ENCODE data around the gene POLN. TPM values are rescaled to one million over a fixed set of nuclear protein-coding genes. Genes with fewer than 3 reads are reported as not detected.

The POLN gene
- polyA plus RNA-seq, 3 donors: 2.8 to 14.7 (median 5.7) TPM

DNA sequence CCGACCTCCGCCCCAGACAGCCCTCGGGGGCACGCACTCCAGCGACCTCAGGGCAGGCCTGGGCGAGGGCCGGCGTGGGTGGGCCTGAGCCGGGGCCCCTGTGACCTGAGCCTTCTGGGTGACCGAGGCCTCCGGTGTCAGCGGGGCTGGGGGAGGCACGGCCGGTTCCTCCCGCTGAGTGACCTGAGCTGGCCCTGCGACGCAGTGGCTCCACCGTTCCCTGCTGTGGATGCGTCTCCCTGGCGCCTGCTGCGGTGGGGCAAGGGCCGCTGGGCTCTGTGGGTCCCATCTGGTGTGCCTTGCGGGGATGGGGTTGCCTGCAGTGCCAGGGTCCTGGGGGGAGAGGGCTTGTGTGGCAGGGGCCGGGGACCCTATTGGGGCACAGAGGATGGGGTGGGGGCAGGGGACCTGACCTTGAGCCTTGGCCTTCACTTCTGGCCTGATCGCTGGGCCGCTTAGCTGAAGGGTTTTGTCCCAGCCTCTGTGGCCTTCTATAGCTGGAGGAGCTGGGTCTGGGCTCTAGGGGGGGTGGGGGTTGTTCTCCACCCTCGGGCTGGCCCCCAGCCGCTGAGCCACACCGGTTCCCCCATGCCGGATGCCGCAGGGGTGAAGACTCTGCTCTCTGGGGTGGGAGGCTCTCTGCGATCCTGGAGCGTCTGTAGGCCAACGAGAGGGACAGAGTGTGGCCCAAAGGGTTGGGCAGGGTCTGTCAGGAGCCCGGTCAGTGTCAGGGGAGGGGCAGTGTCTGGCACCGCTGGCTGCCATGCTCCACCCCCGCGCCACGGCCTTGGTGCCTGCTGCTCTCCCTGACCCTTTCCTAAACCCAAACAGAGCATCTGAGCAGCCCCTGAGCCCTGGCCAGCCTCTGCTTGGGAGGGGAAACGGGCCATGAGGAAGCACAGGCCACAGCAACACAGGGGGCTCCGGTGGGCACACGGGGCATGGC is 180.5 kb downstream of the POLN start:
- H3K27ac ChIP-seq (ENCODE audit: low read depth, low read length): no peak overlapping the region
- WGBS, 3 donors: 66 to 72% (median 71%) methylated on average over 37 to 42 of the region's 42 CpGs

DNA sequence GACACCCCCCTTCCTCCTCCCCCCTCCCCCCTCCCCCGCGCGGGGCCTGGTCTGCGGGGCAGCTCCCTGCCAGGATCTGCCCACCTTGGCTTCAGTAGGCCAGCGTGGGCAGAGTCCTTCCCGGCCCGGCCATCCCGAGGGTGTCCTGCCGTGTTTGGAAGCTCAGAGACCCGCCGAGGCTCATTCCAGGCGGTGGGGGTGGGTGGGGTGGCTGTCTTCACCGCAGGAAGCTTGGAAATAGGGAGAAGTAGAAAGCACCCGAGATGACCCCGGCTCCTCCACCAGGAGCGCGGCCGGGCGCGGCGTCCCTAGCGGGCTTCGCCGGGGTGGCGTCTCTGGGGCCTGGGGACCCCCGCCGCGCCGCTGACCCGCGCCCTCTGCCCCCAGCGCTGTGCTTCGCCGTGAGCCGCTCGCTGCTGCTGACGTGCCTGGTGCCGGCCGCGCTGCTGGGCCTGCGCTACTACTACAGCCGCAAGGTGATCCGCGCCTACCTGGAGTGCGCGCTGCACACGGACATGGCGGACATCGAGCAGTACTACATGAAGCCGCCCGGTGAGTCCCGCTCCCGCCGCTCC is 181.2 kb downstream of the POLN start:
- 28 to 41% (median 38%) methylated on average over 32 to 53 of the region's 54 CpGs for WGBS, 3 donors
- H3K27ac ChIP-seq (ENCODE audit: low read depth, low read length): no peak overlapping the region

DNA sequence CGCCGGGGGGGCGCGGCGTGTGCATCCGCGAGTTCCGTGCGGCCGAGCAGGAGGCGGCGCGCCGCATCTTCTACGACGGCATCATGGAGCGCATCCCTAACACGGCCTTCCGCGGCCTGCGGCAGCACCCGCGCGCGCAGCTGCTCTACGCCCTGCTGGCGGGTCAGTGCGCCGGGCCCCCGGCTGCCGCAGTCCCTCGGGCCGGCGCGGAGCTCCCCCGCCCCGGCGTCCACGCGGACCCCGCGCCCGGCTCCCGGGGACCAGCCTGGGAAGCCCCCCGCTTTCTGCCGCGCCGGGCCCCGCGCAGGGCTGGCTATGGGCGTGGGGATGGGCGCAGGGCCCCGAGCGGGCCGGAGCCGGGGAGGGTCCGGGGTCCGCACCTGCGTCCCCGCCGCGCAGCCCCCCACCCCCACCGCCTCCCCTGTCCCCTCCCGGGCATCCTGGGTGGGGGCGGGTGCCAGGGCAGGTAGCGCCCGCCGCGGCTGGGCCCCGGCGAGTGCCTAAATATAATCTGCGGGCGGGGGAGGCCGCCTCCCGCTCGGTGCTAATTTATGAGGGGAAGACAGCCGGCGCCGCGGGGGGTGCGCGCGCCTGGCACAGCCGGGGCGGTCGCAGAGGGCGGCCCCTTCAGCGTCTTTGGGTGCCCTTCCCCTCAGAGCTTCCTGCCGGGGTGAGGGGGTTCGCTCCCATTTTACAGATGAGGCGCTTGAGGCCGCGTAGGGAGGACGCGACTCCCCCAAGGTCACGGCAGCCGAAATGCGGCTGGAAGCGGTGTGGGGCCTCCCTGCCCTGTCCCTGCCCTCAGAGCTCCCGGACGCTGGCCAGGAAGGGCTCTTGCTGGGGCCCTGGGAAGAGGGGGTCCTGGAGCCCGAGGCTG is 182.0 kb downstream of the POLN start:
- WGBS, 3 donors: 2 to 5% (median 3%) methylated on average over 65 to 102 of the region's 102 CpGs

DNA sequence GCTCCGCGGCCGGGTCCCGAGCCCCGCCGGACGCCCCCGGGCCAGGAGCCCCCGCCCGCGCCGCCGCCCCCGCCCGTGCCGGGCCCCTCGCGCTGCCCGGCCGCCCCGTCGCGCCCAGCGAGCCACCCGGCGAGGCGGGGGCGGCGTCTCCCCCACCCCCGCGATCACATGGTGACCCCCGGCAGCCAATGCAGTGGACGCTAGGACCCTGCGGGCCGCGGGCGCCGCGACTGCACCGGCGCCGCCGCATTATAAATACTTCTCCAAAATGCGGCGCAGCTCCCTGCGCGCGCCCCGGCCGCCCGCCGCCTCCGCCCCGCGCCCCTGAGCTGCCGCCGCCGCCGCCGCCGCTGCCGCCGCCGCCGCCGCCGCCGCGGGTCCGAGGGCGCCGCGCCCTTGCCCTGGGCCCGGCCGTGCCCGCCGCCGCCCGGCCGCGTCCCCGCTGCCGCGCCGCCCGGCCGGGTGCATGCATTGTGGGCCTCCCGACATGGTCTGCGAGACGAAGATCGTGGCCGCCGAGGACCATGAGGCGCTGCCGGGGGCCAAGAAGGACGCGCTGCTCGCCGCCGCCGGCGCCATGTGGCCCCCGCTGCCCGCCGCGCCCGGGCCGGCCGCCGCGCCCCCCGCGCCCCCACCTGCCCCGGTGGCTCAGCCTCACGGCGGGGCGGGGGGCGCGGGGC is 182.7 kb downstream of the POLN start, which contains the start of gene NAT8L:
Gene NAT8L, plus strand, starts transcription at position 282 of the 680 bp plus-strand sequence. Its CDS starts 185 bp downstream, at position 467.
- WGBS, 3 donors: 0 to 1% (median 1%) methylated on average over 22 to 117 of the region's 119 CpGs
- no peak within 1 kb of the TSS for H3K27ac ChIP-seq (ENCODE audit: low read depth, low read length)

More for the DNA sequence above, 182.0 kb downstream of the POLN start:
- H3K27ac ChIP-seq (ENCODE audit: low read depth, low read length): no peak overlapping the region

DNA sequence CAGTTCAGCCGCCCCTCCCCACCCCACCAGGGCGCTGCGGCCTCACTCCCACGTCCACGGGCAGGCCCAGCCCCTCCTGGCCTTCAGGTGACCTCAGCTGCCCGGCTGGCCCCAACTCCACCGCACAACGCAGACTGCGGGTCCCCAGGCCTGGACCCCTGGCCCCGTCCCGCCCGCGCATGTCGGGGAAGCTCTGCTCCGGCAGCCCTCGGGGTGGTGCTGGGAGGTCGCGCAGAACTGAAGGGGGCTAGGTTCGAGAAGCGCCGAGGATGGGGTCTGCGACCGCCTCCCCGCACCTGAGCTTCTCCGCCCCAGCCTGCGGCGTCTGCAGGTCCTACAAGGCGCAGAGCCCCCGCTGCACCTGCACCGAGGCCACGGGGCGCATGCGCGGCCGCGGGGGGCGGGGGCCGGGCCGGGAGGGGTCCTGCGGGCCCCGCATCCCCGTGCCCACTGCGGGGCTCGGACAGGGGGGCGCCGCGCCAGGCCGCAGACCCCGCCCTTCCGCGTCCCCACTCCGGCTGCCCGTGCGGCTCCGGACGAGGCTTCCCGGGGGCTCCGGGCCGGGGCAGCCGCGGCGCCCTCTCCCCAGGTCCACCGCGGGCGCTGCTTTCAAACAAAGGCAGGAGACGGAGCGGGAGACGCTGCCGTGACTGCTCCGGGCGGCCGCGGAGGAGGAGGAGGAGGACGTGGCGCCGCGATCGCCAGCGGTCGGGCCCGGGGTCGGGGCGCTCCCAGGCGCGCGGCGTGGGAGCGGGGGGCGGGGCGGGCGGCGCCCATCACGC is 183.5 kb downstream of the POLN start:
- 1 to 6% (median 2%) methylated on average over 55 to 93 of the region's 93 CpGs for WGBS, 3 donors
- no peak overlapping the region for H3K27ac ChIP-seq (ENCODE audit: low read depth, low read length)

DNA sequence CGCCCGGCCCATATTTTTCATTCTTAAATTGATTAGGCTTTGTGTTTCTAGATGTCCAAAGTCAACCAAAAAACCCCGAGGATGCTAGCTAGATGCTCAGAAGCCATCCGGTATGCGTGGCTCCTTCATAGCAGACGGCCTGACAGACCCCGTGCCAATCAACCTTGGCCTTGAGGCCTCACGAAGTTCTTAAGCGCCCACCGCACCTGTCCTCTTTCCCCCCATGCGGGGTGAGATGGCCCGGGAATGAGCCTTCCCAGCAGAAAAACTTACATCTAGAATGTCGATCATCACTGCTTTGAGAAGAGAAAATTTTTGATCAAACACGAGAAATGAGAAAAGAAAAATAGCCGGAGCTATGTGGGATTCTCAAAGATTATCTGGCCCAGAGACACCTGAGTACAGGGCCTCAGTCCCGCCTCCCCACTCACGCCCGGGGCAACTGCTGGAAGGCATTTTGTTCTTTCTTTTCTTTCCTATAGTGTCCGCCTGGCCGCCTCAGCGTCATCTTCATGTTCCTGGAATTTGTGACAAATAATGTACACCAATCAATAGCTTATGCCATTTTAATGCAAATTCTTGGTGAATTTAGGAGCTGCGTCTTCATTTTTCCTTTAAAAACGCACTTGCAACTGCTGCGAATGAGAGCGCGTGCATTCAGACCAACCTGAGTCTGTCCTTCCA is 184.4 kb downstream of the POLN start:
- no peak overlapping the region for H3K27ac ChIP-seq (ENCODE audit: low read depth, low read length)
- WGBS, 3 donors: 69 to 85% (median 70%) methylated on average over 26 of the region's 26 CpGs

DNA sequence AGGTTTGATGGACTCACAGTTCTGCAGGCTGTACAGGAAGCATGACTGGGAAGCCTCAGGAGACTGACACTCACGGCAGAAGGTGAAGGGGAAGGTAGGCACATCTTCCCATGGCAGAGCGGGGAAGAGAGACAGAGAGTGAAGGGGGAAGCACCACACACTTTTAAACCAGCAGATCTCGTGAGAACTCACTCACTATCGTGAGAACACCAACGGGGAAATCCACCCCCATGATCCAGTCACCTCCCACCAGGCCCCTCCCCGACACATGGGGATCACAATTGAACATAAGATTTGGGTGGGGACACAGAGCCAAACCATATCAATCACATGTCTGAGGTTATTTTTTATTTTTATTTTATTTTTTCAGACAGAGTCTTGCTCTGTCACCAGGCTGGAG is 187.7 kb downstream of the POLN start:
- WGBS, 3 donors: 66 to 79% (median 71%) methylated on average over 6 of the region's 6 CpGs

DNA sequence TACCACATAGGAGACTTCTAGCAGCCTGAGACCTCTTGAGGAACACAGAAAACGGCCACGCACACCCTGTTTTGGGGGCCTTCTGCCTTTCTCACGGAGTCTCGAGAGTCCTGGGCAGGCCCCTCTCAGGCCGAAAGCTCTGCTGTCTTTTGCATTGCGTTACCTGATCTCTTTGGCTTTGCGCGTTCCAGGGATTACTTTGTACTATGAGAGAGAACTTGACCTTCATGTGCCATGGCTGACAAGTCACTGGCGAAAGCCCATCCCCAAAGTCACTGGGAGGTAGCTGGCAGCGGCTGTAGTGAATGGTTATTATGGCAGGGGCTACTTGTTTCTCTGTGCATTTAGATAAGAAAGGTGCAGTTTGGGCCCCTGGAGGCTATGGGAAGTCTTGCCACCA is 190.8 kb downstream of the POLN start:
- H3K27ac ChIP-seq (ENCODE audit: low read depth, low read length): no peak overlapping the region
- WGBS, 3 donors: 58 to 84% (median 66%) methylated on average over 10 of the region's 10 CpGs

More for the DNA sequence above, 187.7 kb downstream of the POLN start:
- no peak overlapping the region for H3K27ac ChIP-seq (ENCODE audit: low read depth, low read length)

DNA sequence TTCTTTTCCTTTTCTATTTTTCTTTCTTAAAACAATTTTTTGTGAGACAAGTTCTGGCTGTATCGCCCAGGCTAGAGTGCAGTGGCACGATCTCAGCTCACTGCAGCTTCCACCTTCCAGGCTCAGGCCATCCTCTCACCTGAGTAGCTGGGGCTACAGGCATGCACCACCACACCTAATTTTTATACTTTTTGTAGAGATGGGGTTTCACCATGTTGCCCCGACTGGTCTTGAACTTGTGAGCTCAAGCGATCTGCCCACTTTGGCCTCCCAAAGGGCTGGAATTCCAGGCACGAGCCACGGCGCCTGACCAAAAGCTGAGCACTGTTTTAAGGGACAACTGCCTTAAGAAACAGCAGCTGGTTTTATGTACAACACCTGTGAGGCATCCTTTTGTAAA is 192.1 kb downstream of the POLN start:
- WGBS, 3 donors: 81 to 91% (median 91%) methylated on average over 7 of the region's 7 CpGs
- no peak overlapping the region for H3K27ac ChIP-seq (ENCODE audit: low read depth, low read length)

DNA sequence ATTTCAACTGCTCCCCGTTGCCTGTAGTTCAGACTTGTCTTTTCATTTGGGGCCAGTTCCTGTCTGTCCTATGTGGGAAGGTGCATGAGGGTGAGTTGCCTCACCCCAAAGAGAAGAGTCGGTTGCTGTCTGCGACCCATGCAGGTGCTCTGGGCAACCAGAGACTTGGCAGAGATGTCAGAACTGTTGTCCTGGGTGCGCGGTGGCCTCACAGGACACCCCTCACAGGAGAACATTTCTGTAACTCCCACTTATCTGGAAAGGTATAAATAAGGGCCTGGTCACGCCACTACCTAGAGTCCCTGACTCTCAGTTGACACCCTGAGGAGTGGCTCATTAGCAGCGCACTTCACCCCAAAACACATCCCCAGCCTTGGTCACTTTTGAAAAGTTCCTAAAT is 192.5 kb downstream of the POLN start:
- 90 to 95% (median 90%) methylated on average over 7 of the region's 7 CpGs for WGBS, 3 donors
- H3K27ac ChIP-seq (ENCODE audit: low read depth, low read length): no peak overlapping the region

DNA sequence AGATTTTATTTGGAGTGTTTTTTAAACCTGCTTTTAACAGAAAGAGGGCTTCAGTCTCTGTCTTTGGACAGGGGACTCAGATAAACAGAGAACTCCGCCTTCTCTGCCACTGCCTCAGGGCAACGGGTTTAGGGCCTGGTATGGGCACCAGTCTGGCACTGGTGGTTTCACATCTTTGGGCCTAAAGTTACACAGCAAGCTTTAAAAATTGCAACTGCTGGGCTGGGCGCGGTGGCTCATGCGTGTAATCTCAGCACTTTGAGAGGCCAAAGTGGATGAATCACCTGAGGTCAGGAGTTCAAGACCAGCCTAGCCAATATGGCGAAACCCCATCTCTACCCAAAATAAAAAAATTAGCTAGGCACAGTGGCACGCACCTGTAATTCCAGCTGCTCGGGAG is 193.1 kb downstream of the POLN start:
- H3K27ac ChIP-seq (ENCODE audit: low read depth, low read length): no peak overlapping the region
- WGBS, 3 donors: 91 to 94% (median 94%) methylated on average over 8 of the region's 8 CpGs

DNA sequence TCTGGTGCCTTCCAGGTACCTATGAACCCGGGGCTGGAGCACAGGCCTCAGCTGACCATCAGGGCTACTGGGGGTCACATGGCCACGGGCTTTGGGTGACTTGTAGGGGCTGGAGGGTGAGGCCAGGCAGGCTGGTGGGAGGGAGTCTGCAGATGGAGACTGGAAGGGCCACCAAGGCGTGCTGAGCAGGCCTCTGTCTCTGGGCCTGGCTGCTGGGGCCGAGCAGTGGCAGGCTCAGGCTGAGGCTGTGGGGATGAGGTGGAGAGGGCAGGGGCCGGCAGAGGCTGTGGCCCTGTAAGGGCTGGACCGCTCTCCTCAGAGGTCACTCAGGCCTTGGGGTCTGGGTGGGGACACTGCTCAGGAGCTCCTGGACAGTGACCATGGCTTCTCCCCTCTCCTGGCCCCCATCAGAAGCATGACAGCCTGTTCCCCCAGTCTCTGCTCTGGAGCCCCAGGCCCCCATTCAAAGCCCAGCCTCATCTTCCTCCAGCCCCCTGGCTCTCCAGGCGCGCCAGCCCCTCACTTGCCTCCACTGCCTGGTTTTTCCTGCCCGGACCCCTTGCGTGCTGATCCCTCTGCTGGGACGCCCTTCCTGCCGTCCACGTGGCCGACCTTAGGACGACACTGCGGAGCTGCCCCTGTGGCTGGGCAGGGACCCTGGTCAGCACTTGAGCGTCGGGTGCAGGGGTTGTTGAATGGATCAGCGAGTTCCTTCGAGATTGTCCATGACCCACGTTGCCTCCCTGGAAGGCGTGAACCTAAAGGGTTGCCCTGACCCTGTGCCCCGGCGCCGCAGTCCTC is 193.9 kb downstream of the POLN start:
- 84 to 91% (median 87%) methylated on average over 25 of the region's 25 CpGs for WGBS, 3 donors
- H3K27ac ChIP-seq (ENCODE audit: low read depth, low read length): no peak overlapping the region

DNA sequence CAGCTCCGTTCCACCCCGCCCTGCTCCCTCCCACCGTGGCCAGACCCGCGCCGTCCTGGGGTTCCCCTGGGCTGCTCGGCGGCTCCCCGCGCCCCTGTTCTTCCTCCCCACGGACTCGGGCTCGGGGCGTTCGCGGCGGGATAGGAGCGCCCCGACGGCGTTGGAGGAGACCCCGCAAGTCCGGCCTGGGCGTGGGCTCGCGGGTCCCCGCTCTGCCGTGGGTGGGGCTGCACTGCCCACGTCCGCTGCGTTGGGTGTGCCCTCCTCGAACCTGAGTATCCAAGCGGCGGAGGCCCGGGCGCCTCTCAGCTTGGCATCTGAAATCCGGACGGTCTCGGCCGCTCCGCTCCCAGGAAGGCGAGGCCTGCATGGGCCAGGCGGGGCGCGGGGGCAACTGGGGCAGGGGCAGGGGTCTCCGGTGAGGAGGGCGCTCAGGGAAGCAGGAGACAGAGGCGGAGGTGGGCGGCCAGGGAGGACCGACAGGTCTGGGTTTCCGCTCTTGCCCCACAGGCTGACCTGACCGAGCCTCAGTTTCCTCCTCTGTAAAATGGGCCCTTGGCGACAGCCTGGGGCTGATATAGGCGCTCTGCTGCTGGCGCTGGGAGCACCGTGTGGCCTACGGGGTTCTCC is 194.8 kb downstream of the POLN start:
- H3K27ac ChIP-seq (ENCODE audit: low read depth, low read length): no peak overlapping the region
- WGBS, 3 donors: 34 to 45% (median 39%) methylated on average over 54 to 57 of the region's 57 CpGs

DNA sequence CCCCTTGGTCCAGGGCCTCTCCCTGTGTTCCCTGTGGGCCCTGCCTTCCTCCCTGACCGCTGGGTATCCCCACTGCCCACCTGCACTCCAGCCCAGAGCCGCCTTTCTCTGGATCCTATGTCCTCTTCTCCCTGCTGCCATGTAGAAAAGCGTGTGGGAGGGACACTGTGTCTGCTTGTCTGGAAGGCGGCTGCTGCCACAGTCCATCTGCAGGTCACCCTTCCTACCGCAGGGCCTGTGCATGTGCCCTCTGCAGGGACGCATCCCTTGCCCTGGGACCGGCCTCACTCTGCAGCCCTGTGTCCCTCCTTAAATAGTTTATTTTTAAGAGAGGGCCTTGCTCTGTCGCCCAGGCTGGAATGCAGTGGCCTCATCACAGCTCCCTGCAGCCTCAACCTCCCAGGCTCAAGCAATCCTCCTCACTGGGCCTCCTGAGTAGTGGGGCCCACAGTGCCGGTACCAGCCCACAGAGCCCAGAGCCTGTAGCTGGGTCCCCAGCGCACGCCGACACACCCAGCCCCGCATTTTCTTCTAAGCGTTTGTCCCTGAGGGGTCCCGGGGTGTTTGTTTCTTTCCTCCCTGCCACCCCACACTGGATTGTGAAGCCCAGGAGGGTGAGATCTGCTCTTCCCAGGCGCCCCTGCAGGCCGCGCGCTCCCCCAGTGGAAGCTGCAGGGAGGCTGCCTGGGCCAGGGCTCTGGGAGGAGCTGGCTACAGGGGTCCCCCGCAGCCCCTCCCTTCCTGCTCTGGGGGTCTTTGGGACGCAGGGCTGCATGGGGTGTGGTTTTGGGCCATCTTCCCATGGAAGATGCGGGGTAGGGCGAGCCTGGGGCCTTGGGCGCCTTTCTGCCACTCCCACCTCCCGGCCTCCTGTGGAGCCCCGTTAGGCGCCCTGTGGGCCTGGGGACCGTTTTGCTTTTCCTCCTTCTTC is 195.6 kb downstream of the POLN start:
- 57 to 79% (median 68%) methylated on average over 27 to 28 of the region's 28 CpGs for WGBS, 3 donors
- no peak overlapping the region for H3K27ac ChIP-seq (ENCODE audit: low read depth, low read length)

DNA sequence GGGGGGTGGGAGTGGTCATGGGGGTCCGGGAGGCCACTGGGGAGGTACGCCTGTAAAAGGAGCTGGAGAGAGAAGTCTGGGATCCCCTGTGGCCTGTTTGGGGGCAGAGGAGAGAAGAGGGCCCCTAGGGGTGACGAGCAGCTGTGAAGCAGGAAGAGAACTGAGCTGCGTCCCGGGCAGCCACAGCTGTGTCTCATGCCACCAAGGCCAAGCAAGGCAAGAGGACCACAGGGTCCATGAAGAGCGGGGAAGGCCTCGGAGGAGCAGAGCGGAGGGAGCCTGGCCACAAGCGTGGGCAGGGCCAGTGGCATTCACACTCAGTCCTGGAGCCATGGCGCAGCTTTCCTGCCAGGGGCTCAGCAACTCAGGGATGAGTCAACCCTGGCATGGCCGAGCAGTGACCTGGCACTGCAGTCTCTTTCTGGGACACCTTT is 196.4 kb downstream of the POLN start:
- 77 to 96% (median 78%) methylated on average over 9 to 11 of the region's 11 CpGs for WGBS, 3 donors
- H3K27ac ChIP-seq (ENCODE audit: low read depth, low read length): no peak overlapping the region

Measured in adipose tissue (tissue), 3 donors.